ENCODE measurements around the gene CTTNBP2NL.

GRCh38 chr1:112402682-112403643 is 6.9 kb downstream of the CTTNBP2NL start:
- no peak for TF ChIP-seq CTCF (IDR thresholded peaks at IDR 0.05)
- TF ChIP-seq POLR2AphosphoS5 (IDR thresholded peaks at IDR 0.05) = no peak
- no peak for TF ChIP-seq POLR2A (IDR thresholded peaks at IDR 0.05)
- TF ChIP-seq EP300 (IDR thresholded peaks at IDR 0.05) = no peak

Measured in stomach (tissue), 4 donors.